Measurements from ENCODE around the gene TK1. TPM values are rescaled to one million over a fixed set of nuclear protein-coding genes. Genes with fewer than 3 reads are reported as not detected.
A peak's percentile ranks its signal among the peaks of the same experiment; 100 is the strongest.

The TK1 gene
- total RNA-seq, 1 experiment from 2014 or later = 133 TPM

- no TSS peak for BruUV-seq (replicated peaks)
- Histone ChIP-seq H3K9me3 (ENCODE audit: low read depth, low read length, poor library complexity, severe bottlenecking) (no peaks in the 10 kb centered on the region), H3K4me3 (ENCODE audit: low read depth, low read length, poor library complexity, severe bottlenecking) (no peak overlapping the region), H3K27ac (ENCODE audit: low read depth, low read length, poor library complexity, severe bottlenecking) (no peak overlapping the region), H3K36me3 (ENCODE audit: insufficient read depth, low read length, poor library complexity, severe bottlenecking) (no peaks in the 10 kb centered on the region), H3K4me1 (ENCODE audit: insufficient read depth, low read length, poor library complexity, severe bottlenecking) (peaks cover 9% of the 10 kb centered on the region), H3K27me3 (replicated peaks; ENCODE audit: insufficient read depth, low read depth, low read length, poor library complexity) (no peaks in the 10 kb centered on the region)
- intact Hi-C loops (cut with micrococcal nuclease; ENCODE audit: unreplicated experiment) = no loop called here
- CTCF ChIA-PET = no interaction called here
- POLR2A ChIA-PET (ENCODE audit: low non-redundant PET) = no interaction called here
- no peak for DNase-seq (ENCODE audit: low spot score)
- no peak for TF ChIP-seq EZH2 (IDR thresholded peaks at IDR 0.05; ENCODE audit: borderline replicate concordance, low read depth, low read length, poor library complexity, severe bottlenecking)
- TF ChIP-seq CTCF (conservative IDR thresholded peaks at IDR 0.05; ENCODE audit: low read depth, low read length) = peak; percentile 68
Measured at GRCh38 chr17:78137392-78138203, 49.3 kb downstream of the TK1 start.

GRCh38 chr17:78135858-78136500 is 50.9 kb downstream of the TK1 start:
- H3K36me3 ChIP-seq (ENCODE audit: insufficient read depth, low read length, poor library complexity, severe bottlenecking) = no peaks in the 10 kb centered on the region
- no peak overlapping the region for H3K4me3 ChIP-seq (ENCODE audit: low read depth, low read length, poor library complexity, severe bottlenecking)
- CTCF ChIA-PET = interaction anchor here (0.6 kb wide), 1 partner anchor 23 kb away, joined by 3 read pairs; no protein-coding TSS in a partner anchor
- BruUV-seq (replicated peaks) = no TSS peak
- POLR2A ChIA-PET (ENCODE audit: low non-redundant PET) = interaction anchor here (1.5 kb wide), 1 partner anchor 178 kb away, joined by 5 read pairs; the partner anchor contains the start of gene TNRC6C
- TF ChIP-seq CTCF (conservative IDR thresholded peaks at IDR 0.05; ENCODE audit: low read depth, low read length) = no peak
- no peak overlapping the region for H3K27ac ChIP-seq (ENCODE audit: low read depth, low read length, poor library complexity, severe bottlenecking)
- no peaks in the 10 kb centered on the region for H3K27me3 ChIP-seq (replicated peaks; ENCODE audit: insufficient read depth, low read depth, low read length, poor library complexity)
- intact Hi-C loops (cut with micrococcal nuclease; ENCODE audit: unreplicated experiment) = no loop called here
- peaks cover 20% of the 10 kb centered on the region for H3K4me1 ChIP-seq (ENCODE audit: insufficient read depth, low read length, poor library complexity, severe bottlenecking)
- no peaks in the 10 kb centered on the region for H3K9me3 ChIP-seq (ENCODE audit: low read depth, low read length, poor library complexity, severe bottlenecking)
- no peak for DNase-seq (ENCODE audit: low spot score)

GRCh38 chr17:78134899-78135385 is 51.9 kb downstream of the TK1 start:
- POLR2A ChIA-PET (ENCODE audit: low non-redundant PET) = interaction anchor here (1.5 kb wide), 1 partner anchor 177 kb away, joined by 5 read pairs; the partner anchor contains the start of gene TNRC6C
- CTCF ChIA-PET = interaction anchor here (0.6 kb wide), 1 partner anchor 443 kb away, joined by 7 read pairs; no protein-coding TSS in a partner anchor
- H3K4me1 ChIP-seq (ENCODE audit: insufficient read depth, low read length, poor library complexity, severe bottlenecking) = peaks cover 20% of the 10 kb centered on the region
- H3K4me3 ChIP-seq (ENCODE audit: low read depth, low read length, poor library complexity, severe bottlenecking) = no peak overlapping the region
- no peaks in the 10 kb centered on the region for H3K27me3 ChIP-seq (replicated peaks; ENCODE audit: insufficient read depth, low read depth, low read length, poor library complexity)
- intact Hi-C loops (cut with micrococcal nuclease; ENCODE audit: unreplicated experiment) = no loop called here
- no peaks in the 10 kb centered on the region for H3K9me3 ChIP-seq (ENCODE audit: low read depth, low read length, poor library complexity, severe bottlenecking)
- TF ChIP-seq EZH2 (IDR thresholded peaks at IDR 0.05; ENCODE audit: borderline replicate concordance, low read depth, low read length, poor library complexity, severe bottlenecking) (no peak), CTCF (conservative IDR thresholded peaks at IDR 0.05; ENCODE audit: low read depth, low read length) (no peak)
- no peaks in the 10 kb centered on the region for H3K36me3 ChIP-seq (ENCODE audit: insufficient read depth, low read length, poor library complexity, severe bottlenecking)
- H3K27ac ChIP-seq (ENCODE audit: low read depth, low read length, poor library complexity, severe bottlenecking) = no peak overlapping the region
- no TSS peak for BruUV-seq (replicated peaks)
- DNase-seq (ENCODE audit: low spot score) = no peak

Measured in A673 (cell line).